H9 (cell line): ENCODE results near the gene TIGD1. TPM values are rescaled to one million over a fixed set of nuclear protein-coding genes. Genes with fewer than 3 reads are reported as not detected.

Experiments
- DNase-seq: peaks from one replicate; pipeline ENCODE4 v3.0.0-alpha.2; 2017
- H2AFZ ChIP-seq: one replicate; pipeline ENCODE4 v1.6.1; 2013; ENCODE audit warnings: mild to moderate bottlenecking, low read length, control low read depth, moderate library complexity
- H2AK5ac ChIP-seq: 2 replicates; pipeline ENCODE4 v1.6.1; 2013; ENCODE audit warnings: low read length, control low read depth, mixed read lengths; ENCODE audit not compliant: insufficient read length
- H2BK120ac ChIP-seq: one replicate; pipeline ENCODE4 v1.6.1; 2013; ENCODE audit warnings: low read depth, mild to moderate bottlenecking, low read length, control low read depth, inconsistent platforms; ENCODE audit not compliant: poor library complexity, severe bottlenecking
- H2BK12ac ChIP-seq: 2 replicates; pipeline ENCODE4 v1.6.1; 2013; ENCODE audit warnings: low read length, control low read depth, mixed read lengths, low read depth; ENCODE audit not compliant: insufficient read length
- H2BK15ac ChIP-seq: 2 replicates; pipeline ENCODE4 v1.6.1; 2013; ENCODE audit warnings: low read depth, low read length, control low read depth
- H2BK20ac ChIP-seq: one replicate; pipeline ENCODE4 v1.6.1; 2013; ENCODE audit warnings: low read depth, mild to moderate bottlenecking, low read length, control low read depth, inconsistent platforms; ENCODE audit not compliant: poor library complexity, severe bottlenecking
- H2BK5ac ChIP-seq: 2 replicates; pipeline ENCODE4 v1.6.1; 2013; ENCODE audit warnings: low read length, control low read depth, mixed read lengths; ENCODE audit not compliant: insufficient read length
- H3K14ac ChIP-seq: 2 replicates; pipeline ENCODE4 v1.6.1; 2013; ENCODE audit warnings: low read length, control low read depth; ENCODE audit not compliant: insufficient read depth
- H3K18ac ChIP-seq: 2 replicates; pipeline ENCODE4 v1.6.1; 2013; ENCODE audit warnings: low read depth, mild to moderate bottlenecking, mixed read lengths, low read length, control low read depth; ENCODE audit not compliant: insufficient read length
- H3K23ac ChIP-seq: 2 replicates; pipeline ENCODE4 v1.6.1; 2013; ENCODE audit warnings: low read length, control low read depth, mixed read lengths, low read depth; ENCODE audit not compliant: insufficient read length
- H3K23me2 ChIP-seq: 2 replicates; pipeline ENCODE4 v1.6.1; 2013; ENCODE audit warnings: low read depth, mild to moderate bottlenecking, mixed read lengths, low read length, control low read depth; ENCODE audit not compliant: insufficient read length, poor library complexity, severe bottlenecking
- H3K27ac ChIP-seq: 2 replicates; pipeline ENCODE4 v1.5.1; 2013; ENCODE audit warnings: low read length, control low read depth, mixed read lengths, low read depth; ENCODE audit not compliant: insufficient read length
- H3K27me3 ChIP-seq: 2 replicates; pipeline ENCODE4 v1.6.1; 2013; ENCODE audit warnings: low read length, control low read depth, inconsistent platforms; ENCODE audit not compliant: insufficient read depth
- H3K4ac ChIP-seq: 2 replicates; pipeline ENCODE4 v1.6.1; 2013; ENCODE audit warnings: low read depth, mild to moderate bottlenecking, control low read depth, inconsistent platforms, low read length, moderate library complexity
- H3K4me1 ChIP-seq: 2 replicates; pipeline ENCODE4 v1.6.1; 2013; ENCODE audit warnings: low read length, control low read depth, inconsistent platforms; ENCODE audit not compliant: insufficient read depth
- H3K4me2 ChIP-seq: 2 replicates; pipeline ENCODE4 v1.6.1; 2013; ENCODE audit warnings: low read length, control low read depth, mixed read lengths; ENCODE audit not compliant: insufficient read length, insufficient read depth
- H3K56ac ChIP-seq: 2 replicates; pipeline ENCODE4 v1.6.1; 2013; ENCODE audit warnings: low read depth, mild to moderate bottlenecking, mixed read lengths, low read length, control low read depth; ENCODE audit not compliant: insufficient read length
- H3K79me1 ChIP-seq: 2 replicates; pipeline ENCODE4 v1.6.1; 2013; ENCODE audit warnings: low read depth, mild to moderate bottlenecking, moderate library complexity, low read length, control low read depth, inconsistent platforms; ENCODE audit not compliant: insufficient read depth, poor library complexity, severe bottlenecking
- H3K79me2 ChIP-seq: 2 replicates; pipeline ENCODE4 v1.6.1; 2013; ENCODE audit warnings: low read length, control low read depth, inconsistent platforms; ENCODE audit not compliant: insufficient read depth
- H3K9ac ChIP-seq: 2 replicates; pipeline ENCODE4 v1.6.1; 2013; ENCODE audit warnings: low read length, control low read depth, mixed read lengths; ENCODE audit not compliant: insufficient read length; ENCODE audit errors: extremely low read depth
- H3K9me3 ChIP-seq: one replicate; pipeline ENCODE4 v1.6.1; 2013; ENCODE audit warnings: low read depth, low read length, inconsistent platforms; ENCODE audit not compliant: control insufficient read depth
- H3T11ph ChIP-seq: one replicate; pipeline ENCODE4 v1.6.1; 2013; ENCODE audit warnings: mild to moderate bottlenecking, low read length, control low read depth, inconsistent platforms
- H4K20me1 ChIP-seq: one replicate; pipeline ENCODE4 v1.6.1; 2013; ENCODE audit not compliant: control insufficient read depth, insufficient read length, insufficient read depth
- H4K5ac ChIP-seq: 2 replicates; pipeline ENCODE4 v1.6.1; 2013; ENCODE audit warnings: low read depth, mild to moderate bottlenecking, mixed read lengths, low read length, control low read depth; ENCODE audit not compliant: insufficient read length
- H4K8ac ChIP-seq: replicated peaks from 2 replicates; pipeline ENCODE4 v1.6.1; 2013; ENCODE audit warnings: low read length, control low read depth, mixed read lengths, low read depth; ENCODE audit not compliant: insufficient read length
- H4K91ac ChIP-seq: 2 replicates; pipeline ENCODE4 v1.6.1; 2013; ENCODE audit warnings: low read depth, mild to moderate bottlenecking, moderate library complexity, mixed read lengths, low read length, control low read depth; ENCODE audit not compliant: insufficient read length
- H3K27ac Mint-ChIP-seq, 3 experiments: 2 replicates in 2 of 3; 3 replicates in 1 of 3; pipeline ENCODE4 v1.8.0; 2020 to 2021; ENCODE audit warnings: mixed read lengths in 3 of 3, mild to moderate bottlenecking in 1 of 3, moderate library complexity in 1 of 3
- H3K27me3 Mint-ChIP-seq: 2 replicates; pipeline ENCODE4 v1.8.0; 2021; ENCODE audit warnings: low read depth, mild to moderate bottlenecking, moderate library complexity, mixed read lengths
- H3K36me3 Mint-ChIP-seq, 3 experiments: 2 replicates in 2 of 3; 3 replicates in 1 of 3; pipeline ENCODE4 v1.8.0; 2020 to 2021; ENCODE audit warnings: low read depth in 3 of 3, mixed read lengths in 3 of 3; ENCODE audit not compliant: insufficient read depth in 1 of 3
- H3K4me1 Mint-ChIP-seq, 2 experiments: 2 replicates each; pipeline ENCODE4 v1.8.0; 2020; ENCODE audit warnings: mixed read lengths in 2 of 2
- H3K4me3 Mint-ChIP-seq, 2 experiments: 2 replicates in 1 of 2; 3 replicates in 1 of 2; pipeline ENCODE4 v1.8.0; 2020 to 2021; ENCODE audit warnings: mild to moderate bottlenecking in 2 of 2, mixed read lengths in 2 of 2, moderate library complexity in 1 of 2
- H3K9me3 Mint-ChIP-seq, 2 experiments: 2 replicates in 1 of 2; 3 replicates in 1 of 2; pipeline ENCODE4 v1.8.0; 2020; ENCODE audit warnings: mild to moderate bottlenecking in 2 of 2, mixed read lengths in 2 of 2, moderate library complexity in 1 of 2
- CTCF ChIP-seq: fragments of 200-600 bp; sonication (generic); conservative IDR thresholded peaks from 3 replicates; pipeline ENCODE4 v1.8.0; 2021; ENCODE audit warnings: antibody characterized with exemption, mild to moderate bottlenecking
- WGBS: extraction: QIAGEN DNeasy Blood & Tissue Kit; methylation state at CpG from one replicate; pipeline ENCODE4 v1.1.7; 2013; ENCODE audit warnings: missing lambda C conversion rate, low lambda C conversion rate, mixed read lengths; ENCODE audit not compliant: insufficient read length; ENCODE audit errors: extremely low coverage; 5-methylcytosine and 5-hydroxymethylcytosine counted together
- total RNA-seq: library from RNA; stranded (reverse); gene quantifications from 2 replicates; pipeline ENCODE4 v1.2.1, GENCODE V29; 2021

The TIGD1 gene
- total RNA-seq, 1 experiment from 2014 or later: 6.3 TPM

- H4K20me1 ChIP-seq: no peaks in the 10 kb centered on the region
- no peak for DNase-seq
- H3T11ph ChIP-seq: no peak overlapping the region
- H4K8ac ChIP-seq: no peak overlapping the region
- H3K4ac ChIP-seq: no peak overlapping the region
- H2BK20ac ChIP-seq: no peak overlapping the region
- Mint-ChIP-seq H3K27me3 (no peaks in the 10 kb centered on the region), H3K9me3 (no peaks in the 10 kb centered on the region), H3K4me1 (peaks cover 1 to 4% of the 10 kb centered on the region in 2 experiments; a peak in 3 of 4 replicates), H3K27ac (no peak overlapping the region), H3K36me3 (peaks cover 42 to 76% (median 76%) of the 10 kb centered on the region in 3 experiments; a peak in 6 of 7 replicates), H3K4me3 (no peak overlapping the region)
- no peak overlapping the region for H2BK15ac ChIP-seq
- no peak overlapping the region for H3K18ac ChIP-seq
- no peaks in the 10 kb centered on the region for H3K9me3 ChIP-seq
- no peak overlapping the region for H2BK12ac ChIP-seq
- no CpG with 5 or more reads among the region's 3 CpGs for WGBS
- no peaks in the 10 kb centered on the region for H3K23me2 ChIP-seq
- no peak overlapping the region for H3K14ac ChIP-seq
- no peaks in the 10 kb centered on the region for H3K79me1 ChIP-seq
- no peak overlapping the region for H4K5ac ChIP-seq
- no peak overlapping the region for H4K91ac ChIP-seq
- no peak overlapping the region for H3K56ac ChIP-seq
- no peaks in the 10 kb centered on the region for H3K79me2 ChIP-seq
- no peaks in the 10 kb centered on the region for H3K27me3 ChIP-seq
- H2AK5ac ChIP-seq: no peak overlapping the region
- no peak overlapping the region for H2BK120ac ChIP-seq
- H3K4me2 ChIP-seq: no peak overlapping the region
- no peak overlapping the region for H3K9ac ChIP-seq
- no peak overlapping the region for H2AFZ ChIP-seq
- H3K4me1 ChIP-seq: no peaks in the 10 kb centered on the region
- H2BK5ac ChIP-seq: no peak overlapping the region
- H3K23ac ChIP-seq: no peak overlapping the region
- H3K27ac ChIP-seq: no peak overlapping the region
- TF ChIP-seq CTCF: no peak
Observed at GRCh38 chr2:232563580-232563979, 13.2 kb upstream of the TIGD1 start.
